ENCODE measurements around the gene DNAH2.

DNA sequence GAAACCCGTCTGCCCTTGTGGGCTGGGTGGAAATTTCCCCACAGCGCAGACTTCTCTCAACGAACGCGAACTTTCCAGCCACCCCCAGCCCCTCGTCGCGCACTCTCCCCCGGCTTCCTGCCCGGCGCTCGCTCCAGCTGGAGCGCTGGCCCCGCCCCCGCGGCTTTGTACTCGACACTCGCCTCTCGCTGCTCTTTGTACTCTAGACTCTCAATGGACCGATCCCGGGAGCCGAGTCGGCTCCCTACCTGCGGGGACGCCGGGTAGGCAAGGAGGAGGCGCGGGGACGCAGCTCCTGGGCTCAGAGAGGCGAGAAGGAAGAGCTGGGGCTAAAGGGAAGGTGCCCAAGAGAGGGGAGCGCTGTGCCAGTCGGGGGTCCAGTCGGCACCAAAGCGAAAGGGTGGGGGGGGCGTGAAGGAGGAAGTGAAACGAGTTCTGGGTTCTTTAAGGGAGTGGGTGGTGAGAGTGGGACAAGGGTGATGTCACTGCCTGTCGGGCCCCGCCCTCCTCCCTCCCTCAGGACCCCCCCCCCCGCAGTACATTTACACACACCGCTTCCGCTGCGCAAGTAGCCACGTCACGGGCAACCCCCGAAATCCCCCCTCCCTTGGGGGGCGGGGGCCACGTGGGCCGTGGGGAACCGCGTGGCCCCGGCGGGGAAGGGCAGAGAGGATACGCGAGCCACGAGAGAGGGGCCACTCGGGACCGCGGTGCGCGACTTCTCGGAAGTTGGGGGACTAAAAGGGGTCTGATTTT lies 126.2 kb downstream of the DNAH2 start:
- TF ChIP-seq, protein P1, sequence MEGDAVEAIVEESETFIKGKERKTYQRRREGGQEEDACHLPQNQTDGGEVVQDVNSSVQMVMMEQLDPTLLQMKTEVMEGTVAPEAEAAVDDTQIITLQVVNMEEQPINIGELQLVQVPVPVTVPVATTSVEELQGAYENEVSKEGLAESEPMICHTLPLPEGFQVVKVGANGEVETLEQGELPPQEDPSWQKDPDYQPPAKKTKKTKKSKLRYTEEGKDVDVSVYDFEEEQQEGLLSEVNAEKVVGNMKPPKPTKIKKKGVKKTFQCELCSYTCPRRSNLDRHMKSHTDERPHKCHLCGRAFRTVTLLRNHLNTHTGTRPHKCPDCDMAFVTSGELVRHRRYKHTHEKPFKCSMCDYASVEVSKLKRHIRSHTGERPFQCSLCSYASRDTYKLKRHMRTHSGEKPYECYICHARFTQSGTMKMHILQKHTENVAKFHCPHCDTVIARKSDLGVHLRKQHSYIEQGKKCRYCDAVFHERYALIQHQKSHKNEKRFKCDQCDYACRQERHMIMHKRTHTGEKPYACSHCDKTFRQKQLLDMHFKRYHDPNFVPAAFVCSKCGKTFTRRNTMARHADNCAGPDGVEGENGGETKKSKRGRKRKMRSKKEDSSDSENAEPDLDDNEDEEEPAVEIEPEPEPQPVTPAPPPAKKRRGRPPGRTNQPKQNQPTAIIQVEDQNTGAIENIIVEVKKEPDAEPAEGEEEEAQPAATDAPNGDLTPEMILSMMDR (IDR thresholded peaks at IDR 0.05): no peak
- peak in 1 of 2 experiments; percentile 11; a peak in 1 of 4 replicates for TF ChIP-seq CEBPB (IDR thresholded peaks at IDR 0.05)
- TF ChIP-seq, protein P2, sequence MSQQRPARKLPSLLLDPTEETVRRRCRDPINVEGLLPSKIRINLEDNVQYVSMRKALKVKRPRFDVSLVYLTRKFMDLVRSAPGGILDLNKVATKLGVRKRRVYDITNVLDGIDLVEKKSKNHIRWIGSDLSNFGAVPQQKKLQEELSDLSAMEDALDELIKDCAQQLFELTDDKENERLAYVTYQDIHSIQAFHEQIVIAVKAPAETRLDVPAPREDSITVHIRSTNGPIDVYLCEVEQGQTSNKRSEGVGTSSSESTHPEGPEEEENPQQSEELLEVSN (IDR thresholded peaks at IDR 0.05; ENCODE audit: borderline replicate concordance, low read depth): no peak; the same call in 1 of the 2 replicates
- TF ChIP-seq KDM1A (IDR thresholded peaks at IDR 0.05; ENCODE audit: low read depth): no peak
- no peak for TF ChIP-seq JUNB (IDR thresholded peaks at IDR 0.05)
- TF ChIP-seq POLR2A (IDR thresholded peaks at IDR 0.05; ENCODE audit: low read length): peak; percentile 43
- TF ChIP-seq CBX2 (IDR thresholded peaks at IDR 0.05; ENCODE audit: borderline replicate concordance, low read depth): no peak
- peak; percentile 66 to 79; a peak in 4 of 5 replicates for TF ChIP-seq JUN (IDR thresholded peaks at IDR 0.05)

Measured in A549 (cell line).